ENCODE measurements around the gene AGRN.

- TF ChIP-seq POLR2A (IDR thresholded peaks at IDR 0.05) (no peak), CTCF (IDR thresholded peaks at IDR 0.05) (no peak), POLR2AphosphoS5 (IDR thresholded peaks at IDR 0.05) (no peak)
Measured at GRCh38 chr1:1003618-1004419, 16.1 kb upstream of the AGRN start.
